Right cardiac atrium (tissue), 5 donors: ENCODE data around the gene SLIT3. TPM values are rescaled to one million over a fixed set of nuclear protein-coding genes. Genes with fewer than 3 reads are reported as not detected.
"Not testable (repeated sequence)": the region's sequence is repeated elsewhere in the genome, so short reads cannot be mapped to it uniquely, and the experiment has no call there.

ENCODE experiments used
- ATAC-seq, 2 donors: fragments of 200-7000 bp; cut with Tn5 transposase; one replicate each; pipeline versions ENCODE4 v1.8.0 to v1.9.1; 2020; ENCODE audit warnings: moderate library complexity in 2 of 2, mild to moderate bottlenecking in 1 of 2
- DNase-seq, 3 donors: peaks; one replicate each; pipeline ENCODE4 v3.0.0-alpha.2; 2020
- H3K27ac ChIP-seq: one replicate; pipeline ENCODE4 v1.5.1; 2013; ENCODE audit warnings: mild to moderate bottlenecking, low read length, control low read depth, moderate library complexity
- H3K27me3 ChIP-seq: one replicate; pipeline ENCODE4 v1.6.1; 2013; ENCODE audit not compliant: control insufficient read depth, insufficient read depth
- H3K4me1 ChIP-seq: one replicate; pipeline ENCODE4 v1.6.1; 2013; ENCODE audit warnings: low read length; ENCODE audit not compliant: control insufficient read depth, insufficient read depth
- H3K4me3 ChIP-seq: one replicate; pipeline ENCODE4 v1.5.1; 2013; ENCODE audit warnings: low read length, control low read depth
- H3K9me3 ChIP-seq: one replicate; pipeline ENCODE4 v1.6.1; 2013; ENCODE audit warnings: low read length; ENCODE audit not compliant: control insufficient read depth
- WGBS: extraction: QIAGEN DNeasy Blood & Tissue Kit; methylation state at CpG from one replicate; pipeline ENCODE4 v1.1.7; 2013; 5-methylcytosine and 5-hydroxymethylcytosine counted together
- intact Hi-C, 4 donors: fragments of 100-400 bp; cut with DNase I; formaldehyde crosslinking; loops; one replicate each; pipeline versions ENCODE4 v1.11.0 to v1.14.0; 2022 to 2023
- polyA plus RNA-seq: library from polyadenylated mRNA; stranded (reverse); fragments of 200-250 nt; gene quantifications from one replicate; pipeline ENCODE4 v1.2.3, GENCODE V29; 2013
- total RNA-seq, 4 donors: library from RNA; stranded (reverse); fragmentation: NEBNext Ultra II Directional; extraction: Animal tissue kit (Norgen Biotek cat#: 25700); gene quantifications; one replicate each; pipeline ENCODE4 v1.2.1, GENCODE V29; 2021
- donor health status: healthy with polysubstance abuse.
- donor health status: DM: no; HTN: yes; CAD: no.
- donor health status: DM: no; HTN: no; CAD: no.
- donor health status: DM: no; HTN: yes; CAD: no; lungs with severe emphysema.
- donor health status: DM: yes; HTN: yes; CAD: no.

The SLIT3 gene
- total and polyA plus RNA-seq, 5 donors: 32.9 to 188 (median 109) TPM

DNA sequence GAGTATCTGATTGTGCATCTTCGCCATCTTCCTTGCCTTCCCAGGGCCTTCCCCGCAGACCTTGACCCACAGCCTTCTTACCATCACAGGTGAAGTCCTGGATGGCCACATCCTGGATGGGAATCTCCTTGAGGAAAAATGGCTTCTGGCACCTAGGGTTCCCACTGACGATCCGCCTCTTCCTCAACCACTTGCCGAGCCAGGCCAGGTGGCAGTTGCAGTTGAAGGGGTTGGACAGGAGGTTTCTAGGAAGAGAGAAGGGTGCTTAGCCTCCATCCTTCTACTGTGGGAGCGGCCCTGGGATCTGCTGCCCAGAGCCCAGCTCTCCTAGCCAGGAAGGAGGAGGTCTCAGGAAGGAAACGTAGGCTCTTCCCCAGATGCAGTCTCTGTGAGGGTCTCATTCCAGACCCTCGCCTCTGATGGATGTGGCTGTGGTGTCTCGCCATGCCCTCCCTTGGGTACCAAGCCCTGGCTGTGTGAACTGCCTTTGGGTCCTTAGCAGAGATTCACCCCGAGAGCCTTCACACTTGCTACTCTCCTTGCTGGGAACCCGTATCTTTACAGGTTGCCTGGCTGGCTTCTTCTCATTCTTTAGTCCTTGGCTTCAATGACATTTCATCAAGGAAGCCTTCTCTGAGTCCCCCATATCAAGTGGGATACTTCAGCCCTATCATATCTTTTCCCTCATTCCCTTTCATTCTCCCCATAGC, 551.4 kb downstream of the SLIT3 start:
- no peak overlapping the region for H3K27ac ChIP-seq
- intact Hi-C loops: no loop called here
- H3K4me1 ChIP-seq: no peaks in the 10 kb centered on the region
- H3K4me3 ChIP-seq: no peak overlapping the region
- no peak for DNase-seq
- H3K9me3 ChIP-seq: no peaks in the 10 kb centered on the region
- no peaks in the 10 kb centered on the region for H3K27me3 ChIP-seq
- 90% methylated on average over 11 of the region's 11 CpGs for WGBS
- no peak for ATAC-seq

DNA sequence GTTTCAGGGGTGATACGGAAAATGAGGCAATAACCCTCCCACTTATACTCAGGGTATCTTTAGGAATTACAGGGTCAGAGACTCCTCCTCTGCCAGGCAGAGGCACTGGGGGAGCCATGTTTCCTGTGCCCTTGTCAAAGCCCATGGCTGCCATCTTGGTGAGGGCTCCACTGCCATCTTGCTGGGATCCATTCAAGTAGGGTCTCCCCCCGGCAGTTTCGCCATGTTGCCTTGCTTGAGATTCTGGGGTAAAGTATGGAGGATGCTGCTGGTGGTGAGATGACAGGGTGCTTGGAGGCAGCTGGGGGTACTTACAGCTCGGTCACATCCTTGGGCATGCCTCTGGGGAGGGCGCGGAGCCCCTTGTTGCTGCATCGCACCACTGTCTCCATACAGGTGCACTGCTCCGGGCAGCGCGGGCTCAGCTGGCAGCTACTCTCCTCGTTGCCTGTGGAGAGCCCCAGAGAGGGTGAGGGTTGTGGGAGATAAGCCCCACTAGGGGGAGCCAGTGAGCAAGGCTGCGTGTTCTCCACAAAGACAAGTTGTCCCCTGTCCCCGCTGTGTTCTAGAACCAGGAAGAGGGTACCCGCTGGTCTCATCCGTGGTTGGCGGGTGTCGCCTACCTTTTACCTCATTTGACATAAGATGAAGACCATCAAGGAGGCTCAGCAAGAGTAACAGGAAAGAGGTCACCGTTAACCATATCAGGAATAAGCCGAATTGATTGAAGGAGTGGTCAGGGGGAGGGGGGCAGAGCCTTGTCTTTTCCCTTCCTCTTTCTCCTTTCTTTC, 552.8 kb downstream of the SLIT3 start:
- Histone ChIP-seq H3K27me3 (no peaks in the 10 kb centered on the region), H3K4me1 (no peaks in the 10 kb centered on the region), H3K27ac (no peak overlapping the region), H3K9me3 (no peaks in the 10 kb centered on the region), H3K4me3 (no peak overlapping the region)
- 64% methylated on average over 19 of the region's 19 CpGs for WGBS
- peak; percentile 45 to 77 (median 73) for DNase-seq
- intact Hi-C loops: no loop called here
- ATAC-seq: peak; percentile 66 to 73

DNA sequence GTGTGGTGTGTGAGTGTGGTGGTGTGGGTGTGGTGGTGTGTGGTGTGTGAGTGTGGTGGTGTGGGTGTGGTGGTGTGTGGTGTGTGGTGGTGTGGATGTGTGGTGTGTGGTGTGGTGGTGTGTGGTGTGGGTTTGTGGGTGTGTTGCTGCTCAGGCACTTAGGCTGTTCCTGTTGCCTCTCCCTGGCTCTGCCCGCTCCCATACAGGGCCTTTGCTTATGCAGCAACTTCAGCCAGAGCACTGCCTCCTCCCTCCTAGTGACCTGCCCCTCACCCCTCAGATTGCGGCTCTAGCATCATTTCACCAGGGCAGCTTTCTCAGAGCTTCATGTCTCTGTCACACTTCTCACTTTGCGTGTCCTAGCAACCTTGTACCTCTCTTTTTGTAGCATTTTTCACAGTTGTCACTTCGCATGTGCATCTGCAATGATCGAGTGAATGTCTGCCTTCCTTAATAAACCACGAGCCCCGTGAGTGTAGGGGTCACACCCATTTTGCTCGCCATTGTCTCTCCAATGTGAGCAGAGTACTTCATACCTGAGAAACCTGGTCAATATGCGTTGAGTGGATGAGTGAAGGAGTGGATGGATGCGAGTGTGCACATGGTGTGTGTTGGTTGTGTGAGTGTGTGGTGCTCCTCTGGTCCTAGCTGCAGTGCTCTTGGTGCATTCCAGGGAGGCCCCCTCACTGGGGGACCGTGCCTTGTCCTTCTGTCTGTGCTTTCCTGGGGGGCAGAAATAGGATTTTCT, 553.9 kb downstream of the SLIT3 start:
- no peak for ATAC-seq
- Histone ChIP-seq H3K27ac (no peak overlapping the region), H3K4me3 (no peak overlapping the region), H3K9me3 (no peaks in the 10 kb centered on the region), H3K27me3 (no peaks in the 10 kb centered on the region), H3K4me1 (no peaks in the 10 kb centered on the region)
- WGBS: 87% methylated on average over 11 of the region's 11 CpGs
- intact Hi-C loops: no loop called here
- no peak for DNase-seq

DNA sequence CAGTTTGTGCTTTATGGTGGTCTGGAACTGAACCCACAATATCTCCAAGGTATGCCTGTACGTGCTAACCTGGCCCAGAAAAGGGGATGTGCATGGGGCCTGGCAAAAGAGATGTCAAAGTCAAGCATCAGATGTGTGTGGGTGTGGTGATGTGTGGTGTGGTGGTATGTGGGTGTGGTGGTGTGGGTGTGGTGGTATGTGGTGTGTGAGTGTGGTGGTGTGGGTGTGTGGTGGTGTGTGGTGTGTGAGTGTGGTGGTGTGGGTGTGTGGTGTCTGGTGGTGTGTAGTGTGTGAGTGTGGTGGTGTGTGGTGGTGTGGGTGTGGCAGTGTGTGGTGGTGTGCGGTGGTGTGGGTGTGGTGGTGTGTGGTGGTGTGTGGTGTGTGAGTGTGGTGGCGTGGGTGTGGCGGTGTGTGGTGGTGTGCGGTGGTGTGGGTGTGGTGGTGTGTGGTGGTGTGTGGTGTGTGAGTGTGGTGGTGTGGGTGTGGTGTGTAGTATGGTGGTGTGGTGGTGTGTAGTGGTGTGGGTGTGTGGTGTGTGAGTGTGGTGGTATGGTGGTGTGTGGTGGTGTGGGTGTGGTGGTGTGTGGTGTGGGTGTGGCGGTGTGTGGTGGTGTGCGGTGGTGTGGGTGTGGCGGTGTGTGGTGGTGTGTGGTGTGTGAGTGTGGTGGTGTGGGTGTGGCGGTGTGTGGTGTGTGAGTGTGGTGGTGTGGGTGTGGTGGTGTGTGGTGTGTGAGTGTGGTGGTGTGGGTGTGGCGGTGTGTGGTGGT, 554.6 kb downstream of the SLIT3 start:
- H3K27ac ChIP-seq, H3K9me3 ChIP-seq, DNase-seq, H3K4me3 ChIP-seq, H3K4me1 ChIP-seq, H3K27me3 ChIP-seq, intact Hi-C loops, ATAC-seq: not testable (repeated sequence)
- 94% methylated on average over 10 of the region's 10 CpGs for WGBS

DNA sequence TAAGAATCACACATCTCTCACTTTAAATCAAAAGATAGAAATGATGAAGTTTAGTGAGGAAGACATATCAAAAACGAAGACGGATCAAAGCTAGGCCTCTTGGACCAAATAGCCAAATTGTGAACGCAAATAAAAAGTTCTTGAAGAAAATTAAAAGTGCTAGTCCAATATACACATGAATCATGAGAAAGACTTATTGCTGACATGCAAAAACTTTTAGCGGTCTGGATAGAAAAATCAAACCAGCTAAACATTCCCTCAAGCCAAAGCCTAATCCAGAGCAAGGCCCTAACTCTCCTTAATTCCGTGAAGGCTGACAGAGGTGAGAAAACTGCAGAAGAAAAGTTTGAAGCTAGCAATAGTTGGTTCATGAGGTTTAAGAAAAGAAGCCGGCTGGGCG, 557.3 kb downstream of the SLIT3 start:
- ATAC-seq (no peak), DNase-seq (no peak)
- Histone ChIP-seq H3K9me3 (no peaks in the 10 kb centered on the region), H3K4me3 (no peak overlapping the region), H3K27me3 (no peaks in the 10 kb centered on the region), H3K27ac (no peak overlapping the region), H3K4me1 (peaks cover 5% of the 10 kb centered on the region)
- intact Hi-C loops: no loop called here
- WGBS: 96% methylated on average over 7 of the region's 7 CpGs

DNA sequence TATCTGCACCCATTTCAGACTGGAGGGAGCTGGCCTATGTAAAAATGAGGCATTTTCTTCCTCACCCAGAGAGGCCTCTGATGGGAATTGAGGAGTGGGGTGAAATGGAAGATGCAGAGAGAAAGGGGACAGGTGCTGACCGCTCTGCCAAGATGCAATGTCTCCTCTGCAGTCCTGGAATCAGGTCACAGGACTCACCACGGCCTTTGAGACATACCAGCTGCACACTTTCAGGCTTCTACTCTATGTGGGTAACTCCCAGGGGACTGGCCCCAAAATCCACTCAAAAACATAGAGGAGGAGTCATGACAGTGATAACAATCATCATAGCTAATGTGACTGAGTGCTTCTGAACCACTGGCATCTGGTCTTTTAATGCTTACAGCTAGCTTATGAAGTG, 558.6 kb downstream of the SLIT3 start:
- WGBS: 82% methylated on average over 2 of the region's 2 CpGs
- intact Hi-C loops, H3K9me3 ChIP-seq: not testable (repeated sequence)

DNA sequence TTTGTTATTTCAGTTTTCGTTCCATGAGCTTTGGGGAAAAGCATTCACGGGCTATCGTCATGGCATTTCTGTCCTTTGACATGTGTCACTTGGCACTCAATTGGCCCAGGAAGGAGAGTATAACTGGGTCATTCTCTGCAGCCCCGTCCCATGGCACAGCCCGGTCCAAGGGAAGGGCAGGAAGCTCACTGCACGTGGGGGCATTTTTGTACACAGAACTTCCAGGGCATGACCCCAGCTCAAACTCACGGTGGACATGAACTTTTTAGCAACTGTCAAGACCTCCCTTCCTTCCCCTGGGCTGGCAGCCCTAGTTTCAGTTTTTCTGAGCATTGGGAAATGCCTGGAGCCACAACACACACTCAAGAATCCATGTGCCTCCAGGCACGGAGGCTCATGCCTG, 560.1 kb downstream of the SLIT3 start:
- H3K27me3 ChIP-seq: no peaks in the 10 kb centered on the region
- no peak overlapping the region for H3K4me3 ChIP-seq
- intact Hi-C loops: no loop called here
- DNase-seq (peak; percentile 69 to 85 (median 80)), ATAC-seq (peak; percentile 84 to 93)
- peaks cover 10% of the 10 kb centered on the region for H3K4me1 ChIP-seq
- H3K9me3 ChIP-seq: no peaks in the 10 kb centered on the region
- H3K27ac ChIP-seq: peak overlapping the region; percentile 25
- 15% methylated on average over 8 of the region's 8 CpGs for WGBS

More for the DNA sequence above, 558.6 kb downstream of the SLIT3 start:
- not testable (repeated sequence) for DNase-seq, H3K4me1 ChIP-seq, H3K27me3 ChIP-seq, H3K27ac ChIP-seq, H3K4me3 ChIP-seq, ATAC-seq

DNA sequence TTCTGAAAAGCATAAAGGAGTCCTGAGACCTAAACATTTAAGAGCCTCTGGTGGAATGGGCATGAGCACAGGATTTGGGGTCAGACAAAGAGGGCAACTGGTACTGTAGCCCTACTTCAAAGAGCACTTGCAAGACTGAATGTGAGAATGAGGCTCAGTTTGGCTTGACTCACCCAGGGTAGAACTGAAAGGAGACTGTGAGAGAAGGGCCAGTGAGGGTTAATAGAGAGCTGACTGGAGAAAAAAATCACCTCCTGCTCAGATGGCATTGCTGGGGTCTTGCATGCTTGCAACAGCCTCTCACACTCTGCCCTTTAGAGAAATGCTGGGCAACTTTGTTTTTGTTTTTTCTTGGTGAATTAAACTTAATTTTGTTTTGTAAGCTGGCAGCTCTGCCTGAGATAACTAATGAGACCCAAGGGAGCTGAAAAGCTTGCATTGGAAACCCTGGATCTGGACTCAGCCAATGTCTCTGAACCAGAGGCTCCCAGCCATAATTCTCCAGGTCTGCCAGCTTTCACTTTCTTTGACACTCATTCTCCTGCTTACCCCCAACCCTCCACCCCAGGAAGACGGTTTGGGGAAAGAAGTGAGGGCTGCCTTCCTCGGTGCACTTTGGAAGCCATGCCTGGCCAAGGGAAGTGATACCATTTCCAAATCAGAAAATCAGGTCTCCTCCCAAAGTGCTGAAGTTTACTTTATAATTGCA, 560.7 kb downstream of the SLIT3 start:
- intact Hi-C loops: no loop called here
- H3K27me3 ChIP-seq: no peaks in the 10 kb centered on the region
- H3K4me3 ChIP-seq: no peak overlapping the region
- no peaks in the 10 kb centered on the region for H3K9me3 ChIP-seq
- ATAC-seq (peak; percentile 62 to 74), DNase-seq (peak in 2 of 3 donors; percentile 59 to 70)
- peaks cover 10% of the 10 kb centered on the region for H3K4me1 ChIP-seq
- WGBS: 10% methylated on average over 2 of the region's 2 CpGs
- peak overlapping the region; percentile 19 for H3K27ac ChIP-seq

DNA sequence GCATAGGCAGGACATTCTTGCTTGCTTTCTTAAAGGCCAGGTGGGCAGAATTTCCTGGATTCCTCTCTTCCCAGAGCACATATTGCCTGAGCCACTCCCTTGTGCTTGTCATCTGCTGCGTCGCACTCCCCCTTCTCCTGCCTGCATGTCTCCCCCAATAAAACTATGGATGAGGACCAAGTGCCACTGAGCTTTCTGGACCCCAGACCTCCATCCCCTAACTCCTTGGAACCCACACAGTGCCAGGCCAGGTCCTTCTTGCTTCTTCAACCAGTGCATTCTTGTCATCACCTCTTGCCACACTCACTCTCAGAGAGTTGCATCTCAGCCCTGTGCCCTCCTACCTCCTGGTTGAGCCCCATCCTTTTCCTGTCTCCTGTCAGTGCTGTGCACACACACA, 563.9 kb downstream of the SLIT3 start:
- H3K27ac ChIP-seq: no peak overlapping the region
- DNase-seq (no peak), ATAC-seq (no peak)
- no peak overlapping the region for H3K4me3 ChIP-seq
- intact Hi-C loops: no loop called here
- WGBS: 93% methylated on average over 2 of the region's 2 CpGs
- no peaks in the 10 kb centered on the region for H3K9me3 ChIP-seq
- peaks cover 16% of the 10 kb centered on the region for H3K4me1 ChIP-seq
- no peaks in the 10 kb centered on the region for H3K27me3 ChIP-seq

DNA sequence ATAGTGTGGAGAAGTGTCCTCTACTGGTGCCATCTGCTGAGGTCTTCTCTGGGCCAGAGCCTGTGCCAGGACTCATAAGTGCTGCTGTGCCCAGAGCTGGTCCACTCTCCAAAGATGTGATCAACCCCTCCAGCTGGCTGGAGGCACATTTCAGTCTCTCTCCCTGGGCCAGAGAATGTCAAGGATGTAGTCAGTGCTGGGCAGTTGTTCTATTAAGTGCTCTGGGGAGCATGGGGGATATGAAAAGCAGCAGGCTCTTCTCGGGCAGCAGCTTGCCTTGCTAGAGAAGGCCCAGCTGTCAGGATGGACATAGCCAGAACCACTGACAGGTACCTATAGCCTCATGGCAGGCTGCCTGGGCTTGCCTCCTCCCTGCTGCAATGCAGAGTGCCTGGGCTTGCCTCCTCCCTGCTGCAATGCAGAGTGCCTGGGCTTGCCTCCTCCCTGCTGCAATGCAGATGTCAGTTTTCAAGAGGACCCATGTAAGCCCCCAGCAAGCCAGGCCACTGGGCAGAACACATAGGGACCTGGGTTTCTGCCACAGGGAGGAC, 564.6 kb downstream of the SLIT3 start:
- H3K27ac ChIP-seq: peak overlapping the region; percentile 63
- peak; percentile 60 to 78 for ATAC-seq
- no peaks in the 10 kb centered on the region for H3K9me3 ChIP-seq
- peak; percentile 46 to 82 (median 81) for DNase-seq
- WGBS: 16% methylated on average over 1 of the region's 1 CpG
- no peaks in the 10 kb centered on the region for H3K27me3 ChIP-seq
- no peak overlapping the region for H3K4me3 ChIP-seq
- intact Hi-C loops: no loop called here
- peaks cover 16% of the 10 kb centered on the region for H3K4me1 ChIP-seq
